Measurements from ENCODE around the gene NFYC.

DNA sequence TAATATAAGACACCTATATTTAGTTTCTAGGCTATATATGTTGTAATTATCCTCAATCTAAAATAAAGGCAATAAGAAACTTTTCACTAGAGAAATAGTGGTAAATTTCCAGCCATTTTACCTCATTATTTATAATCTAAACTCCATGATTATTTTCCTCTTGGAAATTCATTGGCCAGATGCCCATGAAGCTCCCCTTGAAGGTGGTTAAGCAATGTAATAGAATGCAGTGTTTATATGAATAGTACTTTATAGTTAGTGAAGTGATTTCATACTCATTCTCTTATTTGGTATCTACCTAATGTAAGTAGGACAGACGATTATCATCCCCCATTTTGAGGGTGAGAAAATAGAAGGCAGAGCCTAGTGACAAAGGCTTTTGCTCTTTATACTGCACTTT, 26.5 kb downstream of the NFYC start:
- TF ChIP-seq, protein P1, sequence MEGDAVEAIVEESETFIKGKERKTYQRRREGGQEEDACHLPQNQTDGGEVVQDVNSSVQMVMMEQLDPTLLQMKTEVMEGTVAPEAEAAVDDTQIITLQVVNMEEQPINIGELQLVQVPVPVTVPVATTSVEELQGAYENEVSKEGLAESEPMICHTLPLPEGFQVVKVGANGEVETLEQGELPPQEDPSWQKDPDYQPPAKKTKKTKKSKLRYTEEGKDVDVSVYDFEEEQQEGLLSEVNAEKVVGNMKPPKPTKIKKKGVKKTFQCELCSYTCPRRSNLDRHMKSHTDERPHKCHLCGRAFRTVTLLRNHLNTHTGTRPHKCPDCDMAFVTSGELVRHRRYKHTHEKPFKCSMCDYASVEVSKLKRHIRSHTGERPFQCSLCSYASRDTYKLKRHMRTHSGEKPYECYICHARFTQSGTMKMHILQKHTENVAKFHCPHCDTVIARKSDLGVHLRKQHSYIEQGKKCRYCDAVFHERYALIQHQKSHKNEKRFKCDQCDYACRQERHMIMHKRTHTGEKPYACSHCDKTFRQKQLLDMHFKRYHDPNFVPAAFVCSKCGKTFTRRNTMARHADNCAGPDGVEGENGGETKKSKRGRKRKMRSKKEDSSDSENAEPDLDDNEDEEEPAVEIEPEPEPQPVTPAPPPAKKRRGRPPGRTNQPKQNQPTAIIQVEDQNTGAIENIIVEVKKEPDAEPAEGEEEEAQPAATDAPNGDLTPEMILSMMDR (IDR thresholded peaks at IDR 0.05), result no peak
- no peak for TF ChIP-seq EP300 (IDR thresholded peaks at IDR 0.05)
- no peak for TF ChIP-seq POLR2A (IDR thresholded peaks at IDR 0.05)
